Stimulated activated CD8-positive, alpha-beta memory T cell treated with anti-CD3 and anti-CD28 coated beads, Interleukin-15, amount 100 ng/mL, for 4 hours (primary cell): ENCODE results near the gene MMP7.
"Not testable (repeated sequence)": the region's sequence is repeated elsewhere in the genome, so short reads cannot be mapped to it uniquely, and the experiment has no call there.

Source experiments
- DNase-seq, 2 donors: peaks; one replicate each; pipeline ENCODE4 v3.0.0-alpha.2; 2020; ENCODE audit warnings: low read depth in 2 of 2

MMP7 gene

DNA sequence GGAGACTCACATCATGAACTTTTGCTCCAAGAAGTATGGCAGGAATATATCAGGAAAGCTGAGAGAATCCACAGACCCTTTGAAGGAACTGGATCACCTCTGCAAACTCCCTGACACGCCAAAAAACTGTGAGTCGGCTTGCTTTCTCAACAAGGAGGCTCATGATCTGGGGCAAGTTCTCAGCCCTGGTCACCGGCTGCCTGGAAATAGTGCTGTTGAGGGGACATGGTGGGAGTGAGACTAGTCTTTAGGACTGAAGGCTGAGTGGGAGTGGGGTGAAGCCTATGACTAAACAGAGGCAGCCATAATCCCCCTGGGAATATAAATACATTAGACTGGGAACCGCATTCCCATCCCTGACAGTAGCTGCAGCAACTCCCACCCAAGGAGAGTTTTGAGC is 8.4 kb upstream of the MMP7 start:
- DNase-seq, result no peak

DNA sequence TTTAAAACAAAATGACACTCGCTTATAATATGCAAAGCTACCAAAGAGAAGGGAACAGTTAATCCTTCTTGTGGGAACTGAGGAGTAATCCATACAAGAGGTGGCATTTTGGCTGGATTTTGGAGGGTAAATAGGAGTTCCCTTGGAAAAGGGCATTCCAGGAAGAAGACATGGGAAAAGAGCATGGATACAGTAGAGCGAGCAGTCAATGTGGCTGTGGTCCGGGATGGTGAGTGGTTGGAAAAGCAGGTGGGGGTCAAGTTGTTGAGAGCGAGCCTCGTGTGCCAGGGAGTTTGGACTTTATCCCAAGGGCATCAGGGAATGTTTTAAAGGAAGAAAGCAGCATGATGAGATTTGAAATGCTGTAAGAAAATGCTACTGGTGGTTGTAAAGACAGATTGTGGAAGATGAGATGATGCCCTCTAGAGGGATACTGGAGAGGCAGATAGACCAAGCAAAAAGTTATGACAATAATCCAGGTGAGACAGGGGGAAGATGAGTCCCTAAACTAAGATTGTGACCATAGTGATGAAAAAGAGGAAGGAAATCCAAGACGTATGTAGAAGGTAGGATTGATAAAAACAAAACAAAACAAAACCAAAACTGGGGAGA is 3.8 kb upstream of the MMP7 start:
- DNase-seq, result no peak

DNA sequence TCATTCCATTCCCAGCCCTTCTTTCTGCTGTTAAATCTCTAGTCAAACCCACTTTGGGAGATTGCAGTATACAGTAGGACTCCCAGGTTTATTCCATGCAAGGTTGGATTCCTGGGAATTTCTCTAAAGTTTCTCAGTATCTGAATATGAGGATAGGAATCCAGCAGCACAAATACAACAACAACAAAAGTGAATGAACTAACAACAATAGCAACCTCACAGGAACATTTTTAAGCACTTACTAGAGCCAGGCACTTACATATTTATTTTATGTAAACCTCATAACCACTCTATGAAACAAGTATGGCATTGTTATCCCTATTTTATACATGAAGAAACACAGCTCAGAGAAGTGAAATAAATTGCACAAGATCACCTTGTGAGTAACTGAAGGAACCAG is 1.9 kb downstream of the MMP7 start:
- no peak for DNase-seq

DNA sequence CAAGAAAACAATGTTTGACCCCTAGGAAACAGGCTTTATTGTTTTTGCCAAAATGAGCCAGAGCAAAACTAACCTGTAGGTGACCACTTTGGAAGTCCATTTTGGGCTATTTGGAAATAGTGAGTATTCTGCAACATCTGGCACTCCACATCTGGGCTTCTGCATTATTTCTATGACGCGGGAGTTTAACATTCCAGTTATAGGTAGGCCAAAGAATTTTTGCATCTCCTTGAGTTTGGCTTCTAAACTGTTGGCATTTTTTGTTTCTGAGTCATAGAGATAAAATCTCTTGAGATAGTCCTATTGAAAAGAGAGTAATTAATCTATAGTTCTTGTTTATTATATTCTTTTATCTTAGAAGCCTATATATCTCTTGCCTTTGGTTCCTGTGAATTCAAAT is 2.9 kb downstream of the MMP7 start:
- no peak for DNase-seq

DNA sequence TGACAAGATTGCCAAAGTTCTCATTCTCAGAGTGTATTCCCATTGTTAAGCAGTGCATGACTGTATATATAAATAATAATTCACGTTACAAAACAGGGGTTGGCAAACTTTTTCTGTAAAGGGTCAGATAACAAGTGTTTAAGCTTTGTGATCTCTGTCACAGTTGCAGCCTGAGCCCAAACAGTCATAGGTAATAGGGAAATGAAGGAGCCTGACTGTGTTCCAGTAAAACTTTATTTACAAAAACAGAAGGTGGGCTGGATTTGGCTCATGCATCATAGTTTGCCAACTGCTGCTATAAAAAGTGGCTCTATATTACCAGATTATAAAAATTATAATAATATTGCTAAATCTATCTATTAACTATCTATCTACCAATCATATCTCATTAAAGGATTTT is 3.5 kb downstream of the MMP7 start:
- DNase-seq, result no peak

DNA sequence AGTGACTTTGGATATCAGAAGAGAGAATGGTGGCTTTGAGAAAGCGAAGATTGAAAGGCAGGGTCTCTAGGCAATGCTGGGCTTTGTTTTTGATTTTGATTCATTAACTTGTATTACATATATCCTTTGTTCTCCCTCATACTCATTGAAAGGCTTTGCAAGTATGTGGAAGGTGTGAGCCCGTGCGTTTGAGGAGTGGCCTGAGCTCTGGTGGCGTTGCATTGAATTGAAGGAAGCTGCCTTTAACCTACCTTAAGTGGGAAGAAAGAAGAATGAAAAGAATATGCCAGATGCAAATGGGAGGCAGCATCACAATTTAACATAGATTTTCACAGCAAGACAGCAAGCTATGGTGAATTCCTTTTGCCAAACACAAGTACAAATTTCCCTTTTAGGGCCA is 6.7 kb downstream of the MMP7 start:
- DNase-seq, result no peak

DNA sequence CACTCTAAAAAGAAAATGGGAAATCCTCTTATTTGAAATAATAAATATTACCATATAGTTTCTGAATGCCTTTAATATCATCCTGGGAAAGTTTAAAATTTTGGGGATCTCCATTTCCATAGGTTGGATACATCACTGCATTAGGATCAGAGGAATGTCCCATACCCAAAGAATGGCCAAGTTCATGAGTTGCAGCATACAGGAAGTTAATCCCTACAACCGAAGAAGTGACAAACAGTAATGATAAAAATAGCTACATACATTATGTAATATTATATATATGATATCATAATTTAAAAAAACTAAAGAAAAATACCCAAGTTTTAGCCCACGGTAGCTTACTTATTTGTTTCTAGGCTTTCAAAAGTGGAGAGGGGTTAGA is 7.4 kb downstream of the MMP7 start:
- DNase-seq, result no peak

DNA sequence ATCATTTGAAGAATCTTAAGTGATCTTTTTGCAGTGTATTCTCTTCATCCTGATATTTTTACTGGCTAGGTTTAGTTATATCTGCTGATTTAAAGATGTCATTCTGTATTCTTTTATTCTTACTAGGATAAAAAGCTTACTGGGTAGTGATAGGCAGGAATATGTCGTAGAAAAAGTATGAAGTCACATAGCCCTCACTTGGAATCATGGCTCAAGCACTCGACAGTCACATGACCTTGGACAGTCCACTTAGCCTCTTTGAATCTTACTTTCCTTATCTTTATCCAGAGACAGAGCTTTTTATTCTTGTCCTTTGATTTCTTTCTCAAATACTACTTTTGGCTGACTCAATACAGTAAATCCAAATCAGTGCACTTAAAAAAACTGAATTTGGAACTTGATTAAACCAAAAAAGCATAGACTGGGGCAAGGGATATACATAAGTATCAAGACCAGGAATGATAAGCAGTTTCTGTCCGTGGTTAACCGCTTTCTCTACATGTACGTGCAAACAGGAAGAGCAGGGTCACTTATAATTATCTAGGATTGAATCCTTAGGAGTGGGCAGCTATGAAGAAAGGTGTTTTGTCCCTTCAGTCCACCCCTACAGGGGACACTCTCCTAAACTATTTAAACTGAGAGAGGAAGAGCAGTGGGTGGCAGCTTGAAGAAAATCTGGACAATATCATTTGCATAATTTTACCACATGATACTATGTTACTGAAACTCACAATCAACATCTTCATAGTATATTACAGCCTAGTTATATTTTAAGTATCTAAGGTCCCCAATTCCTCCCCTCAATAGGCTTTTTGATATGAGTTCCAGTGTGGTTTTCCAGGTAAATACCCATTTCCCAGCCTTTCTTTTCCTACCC is 8.0 kb downstream of the MMP7 start:
- no peak for DNase-seq

DNA sequence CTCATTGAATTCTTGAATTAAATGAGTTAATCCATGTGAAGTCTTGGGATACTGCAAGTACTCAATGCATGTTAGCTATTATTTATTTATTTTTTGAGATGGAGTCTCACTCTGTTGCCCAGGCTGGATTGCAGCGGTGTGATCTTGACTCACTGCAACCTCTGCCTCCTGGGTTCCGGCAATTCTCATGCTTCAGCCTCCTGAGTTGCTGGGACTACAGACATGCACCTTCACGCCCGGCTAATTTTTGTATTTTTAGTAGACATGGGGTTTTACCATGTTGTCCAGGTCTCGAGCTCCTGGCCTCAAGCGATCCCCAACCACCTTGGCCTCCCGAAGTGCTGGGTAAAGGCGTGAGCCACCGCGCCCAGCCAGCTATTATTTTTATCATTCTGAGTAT is 9.4 kb downstream of the MMP7 start:
- DNase-seq, result no peak

DNA sequence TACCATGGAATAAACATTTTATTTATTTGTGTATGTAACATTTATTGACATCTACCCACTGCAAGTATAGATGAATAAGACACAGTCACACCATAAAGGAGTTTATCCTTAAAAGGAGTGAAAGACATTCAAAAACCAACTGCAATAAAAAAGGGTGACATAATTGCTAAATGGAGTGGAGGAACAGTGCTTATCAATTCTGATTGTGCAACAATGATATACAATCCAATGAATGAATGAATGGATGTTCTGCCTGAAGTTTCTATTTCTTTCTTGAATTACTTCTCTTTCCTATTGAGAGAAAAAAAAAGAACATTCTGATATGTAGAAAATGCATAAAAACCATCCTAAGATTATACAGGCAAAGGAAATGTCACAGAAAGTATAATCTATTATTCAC is 10.0 kb downstream of the MMP7 start:
- no peak for DNase-seq

DNA sequence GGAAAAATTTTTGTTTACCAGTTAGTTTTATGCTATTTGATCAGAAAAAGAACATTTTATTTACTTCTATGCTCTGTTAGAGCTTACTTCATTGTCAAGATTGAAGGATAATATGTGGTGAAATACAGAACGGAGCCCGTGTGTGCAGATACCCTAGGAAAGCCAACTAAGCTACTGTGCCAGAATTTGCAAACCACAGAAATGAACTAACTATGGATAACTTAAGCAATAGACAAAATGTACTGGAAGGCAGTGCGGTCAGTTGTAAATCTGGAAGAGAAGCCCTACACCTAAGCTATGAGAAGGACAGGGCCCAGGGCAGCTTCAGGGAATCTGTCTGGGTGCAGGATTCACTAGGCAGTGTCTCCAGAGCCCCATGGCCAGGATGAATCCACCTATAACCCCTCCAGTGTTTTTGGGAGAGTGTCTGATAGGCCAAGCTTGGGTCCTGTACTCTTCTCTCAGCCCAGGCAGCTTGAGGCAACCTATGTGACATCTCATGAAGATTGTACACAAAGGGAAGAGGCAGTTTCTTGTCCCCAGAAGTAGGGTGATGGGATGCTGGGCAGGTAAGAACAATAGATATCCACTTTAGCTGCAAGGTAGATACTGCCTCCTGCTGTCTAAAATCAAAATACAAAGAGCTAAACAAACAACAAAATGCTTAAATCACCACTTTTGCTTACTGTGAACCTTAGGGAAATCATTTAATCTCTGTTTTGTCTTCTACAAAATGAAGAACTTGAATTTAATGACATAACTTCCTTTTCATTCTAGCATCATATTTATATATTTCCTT is 12.1 kb downstream of the MMP7 start:
- DNase-seq, result no peak

DNA sequence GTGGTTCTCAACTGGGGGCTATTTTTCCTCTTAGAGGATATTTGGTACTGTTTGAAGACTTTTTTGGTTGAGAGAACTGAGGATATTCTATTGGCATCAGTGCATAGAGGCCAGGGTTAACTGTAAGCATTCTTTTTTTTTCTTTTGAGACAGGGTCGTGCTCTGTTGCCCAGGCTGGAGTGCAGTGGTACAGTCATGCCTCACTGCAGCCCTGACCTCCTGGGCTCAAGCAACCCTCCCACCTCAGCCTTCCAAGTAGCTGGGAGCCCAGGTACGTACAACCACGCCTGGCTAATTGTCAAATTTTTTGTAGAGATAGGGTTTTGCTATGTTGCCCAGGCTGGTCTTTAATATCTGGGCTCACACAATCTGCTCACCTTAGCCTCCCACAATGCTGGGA is 12.9 kb downstream of the MMP7 start:
- no peak for DNase-seq

DNA sequence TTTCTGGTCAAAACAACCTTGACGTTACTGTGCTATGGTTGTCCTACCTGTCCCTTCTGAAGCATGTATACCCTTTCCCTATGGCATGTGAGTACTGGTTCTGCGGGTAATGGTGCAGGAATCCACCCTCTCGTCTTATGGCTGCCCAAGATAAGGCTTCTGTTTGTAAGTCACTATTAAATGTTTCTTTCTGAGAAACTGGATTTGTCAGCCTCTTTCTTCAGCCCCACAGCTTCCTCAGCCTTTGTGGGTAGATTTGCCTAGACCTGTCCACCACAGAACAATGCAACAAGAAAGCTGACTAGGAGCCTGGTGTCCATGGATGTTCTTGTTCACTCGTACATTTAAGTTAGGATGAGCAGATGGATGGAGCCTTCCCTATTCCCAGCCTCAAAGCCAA is 14.4 kb downstream of the MMP7 start:
- DNase-seq, result no peak

DNA sequence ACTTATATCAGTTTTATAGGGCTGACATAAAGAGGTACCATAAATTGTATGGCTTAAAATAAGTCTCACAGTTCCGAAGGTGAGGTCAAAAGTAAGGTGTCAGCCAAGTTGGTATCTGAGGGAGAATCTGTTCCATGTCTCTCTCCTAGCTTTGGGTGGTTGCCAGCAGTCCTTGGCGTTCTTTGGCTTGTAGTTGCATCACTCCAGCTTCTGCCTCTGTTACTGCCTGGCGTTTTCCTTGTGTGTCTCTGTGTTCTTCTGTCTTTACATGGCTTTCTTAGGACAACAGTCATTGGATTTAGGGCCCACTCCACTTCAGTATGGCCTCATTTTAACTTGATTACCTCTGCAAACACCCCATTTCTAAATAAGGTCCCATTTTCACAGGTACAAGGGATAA is 16.7 kb downstream of the MMP7 start:
- DNase-seq, result no peak

DNA sequence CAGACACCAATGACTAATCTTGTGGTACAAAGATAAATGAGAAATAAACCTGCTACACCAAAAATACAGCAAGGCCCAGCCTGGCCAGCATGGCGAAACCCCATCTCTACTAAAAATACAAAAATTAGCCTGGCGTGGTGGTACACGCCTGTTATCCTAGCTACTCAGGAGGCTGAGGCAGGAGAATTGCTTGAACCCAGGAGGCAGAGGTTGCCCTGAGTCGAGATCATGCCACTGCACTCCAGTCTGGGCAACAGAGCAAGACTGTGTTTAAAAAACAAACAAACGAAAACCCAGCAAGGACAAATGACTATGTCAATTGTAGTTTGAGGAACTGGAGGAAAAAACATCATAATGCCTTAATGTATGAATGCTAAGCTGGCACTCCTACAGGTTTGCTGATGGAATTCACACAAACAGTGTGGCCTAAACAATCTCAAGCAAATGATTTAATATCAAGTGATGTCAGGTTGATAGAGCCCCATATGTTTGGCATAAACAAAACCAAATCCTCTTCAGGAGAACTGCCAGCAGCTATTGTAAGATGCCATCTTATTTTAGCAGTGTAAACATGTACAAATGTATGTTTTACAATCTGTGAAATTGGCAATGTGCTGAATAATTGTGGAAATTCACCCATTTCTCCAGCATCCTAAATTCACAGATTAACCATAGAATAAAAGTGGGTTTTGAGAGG is 20.0 kb downstream of the MMP7 start:
- no peak for DNase-seq

DNA sequence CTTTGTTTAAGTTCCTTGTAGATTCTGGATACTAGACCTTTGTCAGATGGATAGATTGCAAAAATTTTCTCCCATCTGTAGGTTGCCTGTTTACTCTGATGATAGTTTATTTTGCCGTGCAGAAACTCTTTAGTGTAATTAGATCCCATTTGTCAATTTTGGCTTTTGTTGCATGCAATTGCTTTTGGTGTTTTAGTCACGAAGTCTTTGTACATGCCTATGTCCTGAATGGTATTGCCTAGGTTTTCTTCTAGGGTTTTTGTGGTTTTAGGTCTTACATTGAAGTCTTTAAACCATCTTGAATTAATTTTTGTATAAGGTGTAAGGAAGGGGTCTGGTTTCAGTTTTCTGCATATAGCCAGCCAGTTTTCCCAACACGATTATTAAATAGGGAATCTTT is 27.7 kb downstream of the MMP7 start:
- not testable (repeated sequence) for DNase-seq

DNA sequence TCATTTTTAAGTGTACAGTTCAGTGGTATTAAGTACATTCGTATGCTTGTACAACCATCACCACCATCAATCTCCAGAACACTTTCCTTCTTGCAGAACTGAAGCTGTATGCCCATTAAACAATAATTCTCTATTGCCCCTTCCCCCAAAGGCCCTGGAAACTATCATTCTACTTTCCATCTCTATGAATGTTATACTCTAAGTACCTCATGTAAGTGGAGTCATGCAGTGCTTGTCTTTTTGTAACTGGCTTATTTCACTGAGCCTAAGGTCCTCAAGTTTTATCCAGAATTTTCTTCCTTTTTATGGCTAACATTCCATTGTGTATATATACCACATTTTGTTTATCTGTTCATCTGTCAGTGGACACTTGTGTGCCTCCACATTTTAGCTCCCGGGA is 29.7 kb downstream of the MMP7 start:
- no peak for DNase-seq

DNA sequence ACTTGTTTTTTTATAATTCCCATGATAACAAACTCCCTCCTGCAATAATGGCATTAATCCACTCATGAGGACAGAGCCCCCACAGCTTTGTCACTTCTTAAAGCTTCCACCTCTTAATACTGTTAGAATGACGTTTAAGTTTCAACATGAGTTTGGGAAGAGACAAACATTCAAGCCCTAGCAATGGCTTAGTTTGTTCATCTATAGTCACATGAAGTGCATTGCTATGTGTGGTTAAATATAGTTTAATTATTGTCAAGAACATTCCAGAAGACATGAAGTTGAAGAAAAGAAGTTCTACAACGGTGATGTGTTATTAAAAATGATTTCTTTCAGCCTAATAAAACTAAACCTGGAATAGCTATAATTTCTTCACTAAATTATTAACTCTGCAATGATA is 30.6 kb downstream of the MMP7 start:
- no peak for DNase-seq

DNA sequence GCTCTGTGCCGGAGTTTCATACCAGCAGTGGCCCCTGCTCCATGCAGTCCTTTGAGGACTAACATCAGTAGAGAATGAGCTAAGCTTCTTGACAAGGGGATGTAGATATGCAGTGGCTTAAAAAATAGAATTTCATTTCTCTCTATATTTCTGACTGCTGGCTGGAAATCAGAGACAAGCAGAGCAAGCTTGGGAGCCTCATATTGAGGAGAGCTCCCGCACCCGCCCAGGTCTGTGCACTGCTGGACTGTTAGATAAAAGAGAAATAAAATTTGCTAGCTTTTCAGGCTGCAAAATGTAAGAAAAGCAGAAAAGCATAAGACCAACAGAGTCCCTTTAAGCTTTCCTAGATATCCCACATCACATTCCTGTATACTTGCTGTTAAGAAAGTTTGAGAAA is 31.4 kb downstream of the MMP7 start:
- DNase-seq, result no peak

DNA sequence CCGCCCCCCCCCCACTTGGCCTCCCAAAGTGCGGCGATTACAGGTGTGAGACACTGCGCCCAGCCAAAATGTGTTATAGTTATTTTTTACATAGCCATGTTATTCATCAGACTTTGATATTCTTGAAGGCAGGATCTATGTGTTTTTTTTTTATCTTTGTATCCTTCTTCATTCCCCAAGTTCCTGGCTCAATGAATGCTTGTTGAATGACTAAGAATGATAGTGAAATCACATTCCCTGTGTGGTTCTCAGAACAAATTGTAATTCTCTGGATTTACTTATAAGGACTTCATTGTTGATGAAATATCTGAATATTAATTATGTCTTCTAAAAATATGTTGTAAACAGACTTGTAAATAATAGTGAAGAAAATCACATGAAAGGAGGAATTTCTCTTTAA is 33.5 kb downstream of the MMP7 start:
- DNase-seq, result no peak

DNA sequence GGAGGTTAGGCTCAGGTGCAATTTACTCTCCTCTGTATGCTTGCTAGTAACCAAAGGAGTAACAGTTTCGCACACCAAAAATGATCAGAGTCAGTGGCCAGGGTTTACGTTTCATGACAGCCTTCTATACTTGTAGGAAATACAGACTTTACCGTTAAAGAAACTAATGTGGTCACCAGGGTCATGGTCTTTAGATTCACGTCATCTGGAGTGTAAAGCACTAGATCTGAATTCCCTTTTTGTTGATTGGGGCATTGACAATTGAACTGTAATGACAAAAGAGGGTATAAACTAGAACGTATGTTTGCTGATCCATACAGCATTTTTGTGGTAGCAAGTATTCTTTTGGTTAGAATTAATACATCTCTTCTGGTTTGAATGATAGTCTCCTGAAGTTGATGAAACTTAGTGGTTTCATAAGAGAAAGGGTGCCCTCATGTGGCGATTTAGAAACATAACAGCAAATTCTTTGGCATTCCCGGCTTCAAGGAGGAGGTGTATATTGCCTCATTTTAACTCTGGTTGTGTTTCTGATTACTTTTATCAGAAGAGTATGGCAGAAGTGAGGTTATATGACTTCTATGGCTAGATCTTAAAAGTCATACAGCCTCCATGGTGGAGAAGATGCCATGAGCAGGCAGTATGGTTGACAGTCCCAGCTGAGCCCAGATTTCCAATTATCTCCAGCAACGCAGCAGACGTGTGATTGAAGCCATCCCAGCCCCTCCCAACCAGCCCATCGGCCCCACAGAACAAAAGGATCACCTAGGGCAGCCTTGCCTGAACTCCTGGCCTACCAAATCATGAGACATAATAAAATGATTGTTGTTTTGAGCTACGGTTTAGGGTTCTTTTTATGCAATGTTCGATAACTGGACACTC is 35.1 kb downstream of the MMP7 start:
- no peak for DNase-seq
